Endothelial cell of umbilical vein (primary cell): Measurements from ENCODE around the gene ZNF214. TPM values are rescaled to one million over a fixed set of nuclear protein-coding genes. Genes with fewer than 3 reads are reported as not detected.
"Not testable (repeated sequence)": the region's sequence is repeated elsewhere in the genome, so short reads cannot be mapped to it uniquely, and the experiment has no call there.

Experiments
- BruUV-seq: library from RNA; stranded (reverse); fragments of 400-500 nt; replicated peaks from 2 replicates; lab custom pipeline; 2021; lab: Mats Ljungman, UMichigan
- CTCF ChIA-PET: fragments of 300-600, 350-600 bp; sonication (Branson Sonifier 250); formaldehyde crosslinking; loops from one replicate; lab custom pipeline; 2021; ENCODE audit warnings: antibody characterized with exemption, inconsistent platforms; lab: Charles Lee
- POLR2A ChIA-PET: fragments of 300-600, 350-600 bp; sonication (Branson Sonifier 250); formaldehyde crosslinking; loops from one replicate; lab custom pipeline; 2021; ENCODE audit warnings: antibody characterized with exemption, inconsistent platforms; lab: Charles Lee
- DNase-seq: peaks from one replicate; pipeline ENCODE4 v3.0.0-alpha.2; 2011; ENCODE audit warnings: low read depth, low spot score
- FAIRE-seq: peaks from 2 replicates; lab custom pipeline; 2011; peaks lifted over from hg19 to GRCh38; lab: Jason Lieb, UNC
- H2AFZ ChIP-seq: 2 replicates; pipeline ENCODE4 v1.6.0; 2012; ENCODE audit warnings: low read depth, low read length, control low read depth, inconsistent platforms
- H3K27ac ChIP-seq: 2 replicates; pipeline ENCODE4 v1.5.1; 2011; ENCODE audit warnings: low read depth, mild to moderate bottlenecking, control low read depth, low read length, moderate library complexity; ENCODE audit not compliant: insufficient read depth
- H3K27me3 ChIP-seq, 2 experiments: 2 replicates each; pipeline versions ENCODE4 v1.6.0 to v1.6.1; 2011; ENCODE audit warnings: low read length in 2 of 2, mixed read lengths in 1 of 2; ENCODE audit not compliant: control insufficient read depth in 2 of 2, insufficient read depth in 2 of 2
- H3K36me3 ChIP-seq, 2 experiments: 2 replicates in 1 of 2; 3 replicates in 1 of 2; pipeline ENCODE4 v1.5.1; 2011; ENCODE audit warnings: low read length in 2 of 2, mild to moderate bottlenecking in 1 of 2, moderate library complexity in 1 of 2; ENCODE audit not compliant: control insufficient read depth in 2 of 2, insufficient read depth in 2 of 2; ENCODE audit errors: extremely low read depth in 1 of 2
- H3K4me1 ChIP-seq: 3 replicates; pipeline ENCODE4 v1.5.1; 2011; ENCODE audit warnings: mild to moderate bottlenecking, low read length; ENCODE audit not compliant: control insufficient read depth, insufficient read depth; ENCODE audit errors: extremely low read depth
- H3K4me2 ChIP-seq: 2 replicates; pipeline ENCODE4 v1.6.1; 2011; ENCODE audit warnings: low read length, control low read depth, mixed read lengths; ENCODE audit not compliant: insufficient read depth
- H3K4me3 ChIP-seq, 3 experiments: fragments of 200-600 bp in 1 of 3; sonication (generic), shearing (Covaris generic) in 1 of 3; replicated peaks in 1 of 3; 2 replicates each; pipeline ENCODE4 v1.5.1; 2011 to 2016; ENCODE audit warnings: control low read depth in 3 of 3, low read length in 3 of 3, mild to moderate bottlenecking in 2 of 3, inconsistent platforms in 1 of 3, low read depth in 1 of 3, moderate library complexity in 1 of 3; ENCODE audit not compliant: insufficient read depth in 1 of 3
- H3K79me2 ChIP-seq: 2 replicates; pipeline ENCODE4 v1.6.0; 2012; ENCODE audit warnings: low read length, inconsistent platforms; ENCODE audit not compliant: control insufficient read depth, insufficient read depth
- H3K9ac ChIP-seq: replicated peaks from 2 replicates; pipeline ENCODE3; 2011; ENCODE audit warnings: low read length, control low read depth; ENCODE audit not compliant: insufficient read depth; ENCODE audit errors: extremely low read depth
- H3K9me1 ChIP-seq: replicated peaks from 3 replicates; pipeline ENCODE4 v1.6.0; 2011; ENCODE audit warnings: mild to moderate bottlenecking, low read length; ENCODE audit not compliant: control insufficient read depth, insufficient read depth; ENCODE audit errors: extremely low read depth
- H3K9me3 ChIP-seq: replicated peaks from 2 replicates; pipeline ENCODE4 v1.5.1; 2012; ENCODE audit warnings: low read length, inconsistent platforms; ENCODE audit not compliant: control insufficient read depth, insufficient read depth
- H4K20me1 ChIP-seq: replicated peaks from 2 replicates; pipeline ENCODE3; 2011; ENCODE audit warnings: mild to moderate bottlenecking, low read length; ENCODE audit not compliant: control insufficient read depth, insufficient read depth; ENCODE audit errors: extremely low read depth
- CTCF ChIP-seq, 2 donors: IDR thresholded peaks; 1 replicate in 1 of 2; 2 replicates in 1 of 2; pipeline ENCODE4 v1.5.1; 2011; ENCODE audit warnings: low read length in 2 of 2, mild to moderate bottlenecking in 2 of 2, moderate library complexity in 2 of 2, control low read depth in 1 of 2, inconsistent platforms in 1 of 2, low read depth in 1 of 2; ENCODE audit not compliant: insufficient read depth in 1 of 2; ENCODE audit errors: extremely low read depth in 1 of 2
- EZH2 ChIP-seq: IDR thresholded peaks from 2 replicates; pipeline ENCODE4 v1.6.1; 2012; ENCODE audit warnings: borderline replicate concordance, low read depth, mild to moderate bottlenecking, moderate library complexity, low read length, inconsistent platforms; ENCODE audit not compliant: severe bottlenecking
- FOS ChIP-seq: IDR thresholded peaks from 2 replicates; pipeline ENCODE4 v1.6.1; 2011; ENCODE audit warnings: mild to moderate bottlenecking, low read length, moderate library complexity, borderline replicate concordance; ENCODE audit not compliant: insufficient read depth
- GATA2 ChIP-seq: IDR thresholded peaks from 2 replicates; pipeline ENCODE4 v1.7.0; 2011; ENCODE audit warnings: low read depth, mild to moderate bottlenecking, moderate library complexity, mixed read lengths, low read length; ENCODE audit not compliant: insufficient read length, insufficient read depth
- JUN ChIP-seq: IDR thresholded peaks from 2 replicates; pipeline ENCODE4 v1.6.1; 2011; ENCODE audit warnings: borderline replicate concordance, low read depth; ENCODE audit not compliant: insufficient read length, insufficient read depth
- MAX ChIP-seq: IDR thresholded peaks from 2 replicates; pipeline ENCODE4 v1.6.1; 2011; ENCODE audit not compliant: insufficient read depth, insufficient read length
- MYC ChIP-seq: IDR thresholded peaks from one replicate; pipeline ENCODE4 v1.6.1; 2011; ENCODE audit warnings: mild to moderate bottlenecking, low read depth, low read length
- POLR2A ChIP-seq: IDR thresholded peaks from 2 replicates; pipeline ENCODE4 v1.6.1; 2012; ENCODE audit warnings: low read depth, mild to moderate bottlenecking, control low read depth, low read length
- POLR2AphosphoS5 ChIP-seq: IDR thresholded peaks from 2 replicates; pipeline ENCODE4 v1.6.1; 2012; ENCODE audit warnings: low read depth, mild to moderate bottlenecking, control low read depth, low read length, moderate library complexity; ENCODE audit not compliant: insufficient read depth
- dilution Hi-C: fragments of 300-500 bp; cut with MboI; formaldehyde crosslinking; loops from one replicate; pipeline ENCODE4 v1.15.0; 2019; ENCODE audit warnings: low sequenced_read_pairs; ENCODE audit not compliant: extremely low pct_ligation_motif_present
- intact Hi-C: fragments of 100-400 bp; cut with micrococcal nuclease; formaldehyde crosslinking; loops from one replicate; pipeline ENCODE4 v1.10.0; 2022
- polyA plus RNA-seq, 4 experiments: library from polyadenylated mRNA; depleted of rRNA in 3 of 4; stranded (reverse) in 3 of 4; unstranded in 1 of 4; fragments of >200 nt; gene quantifications; 2 replicates each; pipeline versions ENCODE4 v1.2.1 to v1.2.3, GENCODE V29; 2011 to 2012; ENCODE audit warnings: missing spikeins in 1 of 4
- total RNA-seq: library from RNA; stranded (reverse); gene quantifications from 2 replicates; pipeline ENCODE4 v1.2.3, GENCODE V29; 2021

The ZNF214 gene
- total and polyA plus RNA-seq, 2 donors (not counting 3 experiments of a cell fraction or from before 2014, with no cell fraction given), result 0.94 to 1.7 TPM

GRCh38 chr11:6986487-6986886, 33.7 kb downstream of the ZNF214 start:
- no peak overlapping the region for H3K9ac ChIP-seq
- no peaks in the 10 kb centered on the region for H3K36me3 ChIP-seq
- no peaks in the 10 kb centered on the region for H3K9me3 ChIP-seq
- no peaks in the 10 kb centered on the region for H3K79me2 ChIP-seq
- ChIA-PET CTCF (no interaction called here), POLR2A (no interaction called here)
- intact Hi-C loops, result no loop called here
- no peaks in the 10 kb centered on the region for H3K4me1 ChIP-seq
- H2AFZ ChIP-seq, result no peak overlapping the region
- H4K20me1 ChIP-seq, result no peaks in the 10 kb centered on the region
- no peaks in the 10 kb centered on the region for H3K9me1 ChIP-seq
- H3K4me3 ChIP-seq, result no peak overlapping the region
- H3K27ac ChIP-seq, result no peak overlapping the region
- no TSS peak for BruUV-seq
- no peaks in the 10 kb centered on the region for H3K27me3 ChIP-seq
- dilution Hi-C loops, result no loop called here
- DNase-seq (no peak), FAIRE-seq (no peak)
- H3K4me2 ChIP-seq, result no peak overlapping the region
- TF ChIP-seq FOS (no peak), POLR2A (no peak), JUN (no peak), EZH2 (no peak), POLR2AphosphoS5 (no peak)

GRCh38 chr11:6979365-6979764, 40.8 kb downstream of the ZNF214 start:
- DNase-seq (no peak), FAIRE-seq (no peak)
- Histone ChIP-seq H3K27ac (no peak overlapping the region), H3K4me2 (no peak overlapping the region), H4K20me1 (no peaks in the 10 kb centered on the region), H3K9ac (no peak overlapping the region), H2AFZ (no peak overlapping the region), H3K9me1 (no peaks in the 10 kb centered on the region), H3K27me3 (no peaks in the 10 kb centered on the region), H3K9me3 (no peaks in the 10 kb centered on the region), H3K4me1 (no peaks in the 10 kb centered on the region), H3K36me3 (no peaks in the 10 kb centered on the region), H3K4me3 (no peak overlapping the region), H3K79me2 (no peaks in the 10 kb centered on the region)
- dilution Hi-C loops (no loop called here), intact Hi-C loops (no loop called here)
- POLR2A ChIA-PET, result no interaction called here
- no peak for TF ChIP-seq JUN
- TF ChIP-seq POLR2AphosphoS5, result no peak
- TF ChIP-seq GATA2, result no peak
- TF ChIP-seq FOS, result no peak
- no peak for TF ChIP-seq CTCF (IDR thresholded peaks at IDR 0.05; ENCODE audit: extremely low read depth in 1 of 2, insufficient read depth in 1 of 2, low read depth in 1 of 2, low read length in 2 of 2)
- no peak for TF ChIP-seq POLR2A
- TF ChIP-seq MYC, result no peak
- TF ChIP-seq EZH2, result no peak
- no peak for TF ChIP-seq MAX
- no TSS peak for BruUV-seq
- CTCF ChIA-PET, result interaction anchor here (0.8 to 1.9 kb wide), 2 partner anchors 10 kb away, joined by 3 to 6 read pairs; no protein-coding TSS in a partner anchor

- H3K9ac ChIP-seq, H3K27ac ChIP-seq, BruUV-seq, H3K9me1 ChIP-seq, H3K4me3 ChIP-seq, FAIRE-seq, H3K4me1 ChIP-seq, POLR2A ChIA-PET, H3K9me3 ChIP-seq, intact Hi-C loops, DNase-seq, H3K36me3 ChIP-seq, H3K79me2 ChIP-seq, H3K27me3 ChIP-seq, dilution Hi-C loops, H2AFZ ChIP-seq, H3K4me2 ChIP-seq, H4K20me1 ChIP-seq: not testable (repeated sequence)
- CTCF ChIA-PET, result interaction anchor here (1.2 kb wide), 1 partner anchor 10 kb away, joined by 3 read pairs; no protein-coding TSS in a partner anchor
These were observed 50.3 kb downstream of the ZNF214 start for GRCh38 chr11:6969854-6970253.
